NCI-H82 treated with DMSO at 0.1 percent for 48 hours (cell line): Measurements from ENCODE around the gene KLHDC7B.

Experiments used
- DNase-seq: peaks from one replicate; lab custom pipeline; 2025; ENCODE audit not compliant: unreplicated experiment; lab: John Stamatoyannopoulos, UW

KLHDC7B gene

GRCh38 chr22:50547263-50547985, 1.7 kb downstream of the KLHDC7B start:
- DNase-seq, result no peak

- no peak for DNase-seq
Measured at GRCh38 chr22:50548040-50548920, 2.6 kb downstream of the KLHDC7B start.

GRCh38 chr22:50548921-50549790, 3.5 kb downstream of the KLHDC7B start:
- no peak for DNase-seq

DNA sequence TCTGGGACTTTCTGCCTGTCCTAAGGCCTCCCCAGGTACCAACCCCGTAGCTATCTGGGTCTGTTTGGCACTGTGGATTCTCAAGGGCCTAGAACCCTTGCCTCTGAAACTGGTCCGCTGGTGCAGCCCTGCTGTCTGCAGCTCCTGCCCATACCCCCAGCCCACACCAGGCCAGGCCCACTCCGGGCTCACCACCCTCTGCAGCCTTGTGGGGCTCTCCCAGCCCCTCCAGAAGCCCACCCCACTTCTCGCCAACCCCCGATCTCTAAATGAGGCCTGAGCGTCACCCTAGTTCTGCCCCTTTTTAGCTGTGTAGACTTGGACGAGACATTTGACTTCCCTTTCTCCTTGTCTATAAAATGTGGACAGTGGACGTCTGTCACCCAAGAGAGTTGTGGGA, 4.7 kb downstream of the KLHDC7B start:
- DNase-seq, result no peak

DNA sequence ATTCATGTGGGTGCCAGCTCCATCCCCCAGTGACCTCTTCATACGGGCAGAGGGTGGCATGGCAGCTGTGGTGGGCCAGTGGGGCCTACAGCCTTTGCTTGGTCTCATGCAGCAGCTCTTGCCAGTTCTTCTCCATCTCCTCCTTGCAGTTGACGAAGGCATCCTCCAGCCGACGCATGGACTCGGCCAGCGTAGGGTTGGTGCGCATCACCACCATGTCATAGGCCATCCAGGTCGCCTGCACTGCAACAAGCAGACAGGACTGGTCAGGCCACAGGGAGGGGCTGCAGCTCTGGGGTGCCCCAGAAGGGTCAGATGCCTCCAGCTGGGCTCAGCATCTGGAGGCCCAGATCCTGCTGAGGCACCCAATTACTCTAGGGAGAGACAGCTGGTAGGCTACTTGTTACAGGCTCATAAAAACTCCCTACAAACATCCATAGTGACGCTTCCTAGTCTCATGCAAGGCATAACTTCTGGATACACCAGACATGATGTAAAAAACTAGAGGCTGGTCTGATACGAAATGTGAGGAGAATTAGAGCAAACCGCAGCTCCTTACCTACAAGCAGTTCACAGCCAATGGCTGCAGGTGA, 5.6 kb downstream of the KLHDC7B start:
- no peak for DNase-seq

DNA sequence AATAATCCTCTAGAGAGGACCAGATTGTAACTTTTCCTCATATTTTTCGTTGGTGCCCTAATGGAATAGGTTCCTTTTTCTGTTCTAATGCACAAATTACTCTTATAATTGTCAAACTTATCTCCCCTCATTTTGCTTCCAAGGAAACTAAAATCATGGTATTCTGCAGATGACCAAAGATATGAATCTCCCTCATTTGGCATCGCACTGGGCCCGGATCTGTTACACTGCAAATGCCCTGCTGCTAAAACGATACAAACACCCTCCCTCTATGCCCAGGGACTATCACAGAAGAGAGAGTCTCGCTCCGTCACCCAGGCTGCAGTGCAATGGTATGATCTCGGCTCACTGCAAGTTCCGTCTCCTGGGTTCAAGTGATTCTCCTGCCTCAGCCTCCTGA, 7.6 kb downstream of the KLHDC7B start:
- no peak for DNase-seq

GRCh38 chr22:50556703-50557102, 11.0 kb downstream of the KLHDC7B start:
- no peak for DNase-seq

DNA sequence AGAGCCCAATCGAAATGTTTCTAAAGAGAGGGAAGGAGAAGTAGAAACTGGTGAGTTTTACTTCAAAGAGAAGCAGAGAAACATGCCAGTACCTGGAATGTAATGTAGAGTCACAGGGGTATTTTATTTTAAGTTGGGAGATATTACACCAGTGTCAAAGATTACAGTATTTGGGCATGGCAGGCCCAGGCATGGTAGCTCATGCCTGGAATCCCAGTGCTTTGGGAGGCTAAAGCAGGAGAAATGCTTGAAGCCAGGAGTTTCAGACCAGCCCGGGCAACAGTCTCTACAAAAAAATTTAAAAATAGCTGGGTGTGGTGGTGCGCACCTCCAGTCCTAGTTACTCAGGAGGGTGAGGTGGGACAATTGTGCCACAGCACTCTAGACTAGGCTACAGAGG, 14.3 kb downstream of the KLHDC7B start:
- no peak for DNase-seq

- no peak for DNase-seq
Measured at GRCh38 chr22:50561401-50562358, 16.0 kb downstream of the KLHDC7B start.

DNA sequence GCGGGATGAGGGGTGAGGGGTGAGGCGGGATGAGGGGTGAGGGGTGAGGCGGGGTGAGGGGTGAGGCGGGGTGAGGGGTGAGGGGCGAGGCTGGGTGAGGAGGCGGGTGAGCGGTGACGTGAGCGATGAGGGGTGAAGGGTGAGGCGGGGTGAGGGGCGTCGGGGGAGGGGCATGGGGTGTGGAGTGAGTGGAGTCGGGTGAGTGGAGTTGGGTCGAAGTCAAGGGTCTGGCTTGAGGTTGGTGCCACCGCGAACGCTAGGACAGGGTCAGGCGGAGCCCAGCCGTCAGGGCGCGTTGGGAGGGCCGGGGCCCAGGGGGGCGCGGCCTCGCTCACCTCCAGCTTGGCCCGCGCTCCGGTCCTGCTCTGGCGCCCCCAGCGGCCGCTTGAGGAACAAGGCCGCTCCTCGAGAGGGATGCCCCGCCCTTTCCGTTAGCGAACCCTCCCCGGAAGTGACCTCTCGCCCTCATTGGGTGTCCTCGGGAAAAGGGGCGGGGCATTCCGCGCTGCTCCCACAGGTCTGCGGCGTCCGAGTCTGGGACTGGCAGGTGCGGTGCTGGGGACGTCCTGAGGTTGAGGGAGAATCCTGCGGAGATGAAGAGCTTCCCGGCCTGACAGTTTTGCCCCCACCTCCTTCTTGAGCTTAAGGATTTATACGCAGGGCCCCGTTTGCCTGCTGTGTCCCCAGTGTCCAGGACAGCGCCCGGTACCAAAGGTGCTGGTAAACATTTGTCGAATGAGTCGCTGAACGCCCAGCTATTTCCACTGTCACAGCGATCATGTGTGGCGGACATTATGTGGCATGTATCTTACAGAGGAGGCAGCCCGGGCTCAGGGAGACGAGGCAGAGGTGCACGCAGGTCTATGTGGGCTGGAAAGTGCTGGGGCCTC, 17.1 kb downstream of the KLHDC7B start, which contains the start of gene SYCE3:
Gene SYCE3, minus strand, starts transcription at position 397 of the 890 bp plus-strand sequence. CDS start 6,514 bp downstream, outside the sequence.
- DNase-seq, result peak; percentile 84

- no peak for DNase-seq
Measured at GRCh38 chr22:50563413-50564160, 17.9 kb downstream of the KLHDC7B start.

- DNase-seq, result no peak
Measured at GRCh38 chr22:50564289-50564688, 18.6 kb downstream of the KLHDC7B start.

DNA sequence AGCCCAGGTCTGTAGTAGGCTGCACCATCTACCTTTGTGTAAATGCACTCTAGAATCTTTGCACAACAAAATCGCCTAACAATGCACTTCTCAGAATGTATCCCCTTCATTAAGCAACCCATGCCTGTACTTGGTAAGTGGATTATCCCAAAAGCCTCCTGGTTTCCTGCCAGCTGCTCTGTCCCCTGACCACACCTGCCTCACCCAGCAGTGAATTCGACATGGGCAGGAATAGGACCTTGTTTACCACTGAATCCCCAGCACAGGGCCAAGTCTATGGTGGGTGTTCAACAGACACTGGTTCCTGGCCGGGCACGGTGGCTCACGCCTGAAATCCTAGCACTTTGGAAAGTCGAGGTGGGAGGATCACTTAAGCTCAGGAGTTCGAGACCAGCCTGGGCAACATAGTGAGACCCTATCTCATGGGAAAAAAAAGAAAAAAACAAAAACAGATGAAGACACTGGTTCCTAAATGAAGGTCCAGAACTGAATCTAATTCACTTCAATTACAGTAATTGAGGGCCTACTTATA, 22.1 kb downstream of the KLHDC7B start:
- DNase-seq, result peak; percentile 54

- DNase-seq, result no peak
Measured at GRCh38 chr22:50568626-50569025, 22.9 kb downstream of the KLHDC7B start.

- DNase-seq, result no peak
Measured at GRCh38 chr22:50569041-50569459, 23.4 kb downstream of the KLHDC7B start.

DNA sequence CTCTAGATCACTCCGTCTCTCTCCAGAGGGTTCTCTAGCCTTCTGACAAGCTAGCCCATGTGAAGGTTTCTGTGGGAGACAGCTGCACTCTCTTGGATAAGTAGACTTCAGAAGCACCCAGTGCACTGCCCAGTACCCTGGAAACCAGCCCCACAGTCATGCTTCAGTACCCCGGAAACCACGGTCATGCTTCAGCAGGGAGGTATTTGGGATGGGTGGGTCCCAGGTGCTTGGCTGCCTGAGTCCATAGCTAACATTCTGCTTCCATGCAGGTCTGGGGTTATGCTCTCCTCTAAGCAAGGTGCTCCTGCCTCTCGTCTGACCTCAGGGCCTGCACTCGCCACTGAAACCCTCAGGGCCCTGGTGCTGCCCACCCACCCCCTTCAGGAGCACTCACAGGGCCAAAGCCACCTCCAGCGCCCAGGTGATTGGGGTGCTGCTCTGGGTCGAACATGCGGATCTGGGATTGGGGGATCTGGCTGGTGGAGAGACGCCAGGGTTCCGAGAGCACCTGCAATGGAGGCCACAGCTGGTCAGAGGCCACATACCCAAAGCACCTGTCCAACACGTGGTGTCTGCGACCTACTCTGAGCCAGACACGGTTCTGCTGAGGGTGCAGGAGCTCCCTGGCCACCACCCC, 24.3 kb downstream of the KLHDC7B start:
- no peak for DNase-seq

DNA sequence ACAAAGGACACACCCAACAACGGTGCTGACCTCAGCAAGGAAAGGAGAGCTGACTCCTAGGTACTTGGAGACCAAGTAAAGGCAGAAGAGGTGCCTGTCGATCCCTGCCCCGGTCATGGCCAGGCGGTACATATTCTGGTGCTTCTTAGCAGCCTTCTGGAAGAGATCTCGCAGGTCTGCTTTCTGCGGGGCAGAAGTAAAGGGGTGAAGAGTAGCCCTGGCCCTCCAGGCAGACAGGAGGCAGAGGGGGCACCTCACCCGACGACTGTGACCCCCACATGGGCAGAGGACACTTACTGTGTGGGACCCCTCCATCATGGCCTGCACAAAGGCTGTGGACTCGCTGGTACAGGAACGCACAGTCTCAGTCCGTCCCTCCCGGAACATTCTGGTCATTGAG, 25.2 kb downstream of the KLHDC7B start:
- no peak for DNase-seq
